GM12801 (cell line): ENCODE results near the gene ZPLD1.

Experiments
- CTCF ChIP-seq: IDR thresholded peaks from one replicate; pipeline ENCODE4 v1.5.1; 2011; ENCODE audit warnings: control low read depth; ENCODE audit not compliant: insufficient read length; ENCODE audit errors: extremely low read depth

ZPLD1 gene

GRCh38 chr3:102478160-102478559, 43.3 kb downstream of the ZPLD1 start:
- TF ChIP-seq CTCF = no peak

DNA sequence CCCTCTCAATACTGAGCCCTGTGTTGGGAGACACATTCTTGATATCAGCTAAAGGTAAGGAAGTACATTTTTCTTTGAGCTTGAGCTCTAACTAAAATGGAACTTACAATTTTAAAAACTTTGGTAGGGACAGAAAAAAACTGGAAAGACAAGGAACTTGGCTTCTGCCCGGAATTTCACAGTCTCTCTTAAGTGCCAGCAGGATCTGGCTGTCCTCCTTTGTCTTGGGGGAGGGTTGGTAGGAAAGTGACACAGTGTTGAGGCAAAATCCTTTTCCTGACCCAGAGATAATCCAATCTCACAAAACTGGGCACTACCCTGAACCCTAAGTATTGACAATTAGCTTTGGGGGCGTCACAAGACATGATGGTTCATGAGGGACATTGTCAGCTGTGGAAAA, 45.3 kb downstream of the ZPLD1 start:
- TF ChIP-seq CTCF = no peak

GRCh38 chr3:102481050-102481449, 46.2 kb downstream of the ZPLD1 start:
- TF ChIP-seq CTCF = no peak

DNA sequence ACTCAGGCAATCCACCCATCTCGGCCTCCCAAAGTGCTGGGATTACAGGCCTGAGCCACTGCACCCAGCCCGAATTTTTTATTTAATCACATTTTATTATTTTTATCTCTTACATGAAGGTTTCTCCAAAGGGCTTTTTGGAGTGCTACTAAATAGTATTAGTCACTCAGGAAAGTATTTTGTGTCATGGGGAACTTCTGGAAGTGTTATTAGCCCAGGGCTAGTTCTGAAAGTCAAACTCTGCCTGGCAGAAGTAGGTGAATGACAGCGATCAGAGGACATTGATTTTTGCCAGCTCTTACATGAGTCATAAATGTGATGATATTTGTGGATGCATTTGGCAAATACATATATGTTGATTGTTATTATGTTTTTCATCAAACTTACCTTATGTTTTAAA, 48.7 kb downstream of the ZPLD1 start:
- no peak for TF ChIP-seq CTCF

DNA sequence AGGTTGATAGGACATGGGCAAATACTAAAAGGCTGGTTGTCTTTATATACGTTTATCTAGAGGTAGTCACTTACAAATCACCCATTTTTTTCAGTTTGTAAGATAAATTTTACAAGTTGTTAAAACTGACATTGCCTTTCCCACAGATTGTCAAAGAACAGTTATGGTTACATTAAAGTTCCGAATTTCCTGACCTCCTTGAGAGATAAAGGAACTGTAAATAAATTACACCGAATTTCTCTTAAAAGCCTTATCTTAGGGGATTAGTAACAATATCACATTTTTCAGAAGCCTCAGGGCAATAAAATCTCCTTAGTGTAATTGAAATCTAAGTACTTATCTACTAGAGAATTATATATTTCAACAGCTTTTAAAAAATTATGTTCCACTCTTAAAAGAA, 49.5 kb downstream of the ZPLD1 start:
- no peak for TF ChIP-seq CTCF

DNA sequence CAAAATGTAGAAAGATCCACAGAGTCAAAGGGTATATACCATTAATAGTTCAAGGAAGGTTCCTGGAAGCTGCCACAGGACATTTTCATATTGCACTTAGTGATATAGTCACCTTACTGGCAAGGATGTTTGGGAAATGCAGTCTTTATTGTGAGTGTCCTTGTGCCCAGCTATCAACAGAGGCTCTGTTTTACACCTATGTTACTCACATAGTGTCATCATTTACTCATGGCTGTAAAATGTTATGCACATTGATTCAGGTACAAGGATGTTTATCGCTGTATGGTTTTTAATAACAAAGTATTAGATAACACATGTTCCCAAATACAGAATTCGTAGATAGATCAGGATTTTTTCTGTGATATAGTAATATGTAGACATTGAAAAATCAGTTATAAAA, 50.9 kb downstream of the ZPLD1 start:
- no peak for TF ChIP-seq CTCF

GRCh38 chr3:102488331-102488730, 53.5 kb downstream of the ZPLD1 start:
- TF ChIP-seq CTCF = no peak

GRCh38 chr3:102492300-102492699, 57.5 kb downstream of the ZPLD1 start:
- TF ChIP-seq CTCF = no peak
